Measurements from ENCODE around the gene ZNF441. TPM values are rescaled to one million over a fixed set of nuclear protein-coding genes. Genes with fewer than 3 reads are reported as not detected.

Gene ZNF441
- total and polyA plus RNA-seq, 10 of the 15 experiments (the other 5 are each of a cell fraction or from before 2014, with no cell fraction given): 1.0 to 9.4 (median 4.3) TPM

- Histone ChIP-seq H2AFZ (ENCODE audit: control insufficient read depth, low read depth, low read length) (no peak overlapping the region), H3K27ac (ENCODE audit: control insufficient read depth, insufficient read depth) (no peak overlapping the region), H3K4me3 (no peak overlapping the region), H3K9ac (ENCODE audit: control insufficient read depth, insufficient read depth, low read length) (no peak overlapping the region), H4K20me1 (ENCODE audit: control insufficient read depth, insufficient read depth) (no peaks in the 10 kb centered on the region), H3K4me1 (ENCODE audit: control insufficient read depth, insufficient read depth, low read length) (peaks cover 3% of the 10 kb centered on the region), H3K4me2 (ENCODE audit: control insufficient read depth, insufficient read depth) (no peak overlapping the region), H3K79me2 (ENCODE audit: control insufficient read depth, insufficient read depth, low read length) (peaks cover 11% of the 10 kb centered on the region), H3K27me3 (replicated peaks in 1 of 2; ENCODE audit: control insufficient read depth in 2 of 2, insufficient read depth in 2 of 2, low read length in 1 of 2) (no peaks in the 10 kb centered on the region), H3K36me3 (ENCODE audit: control insufficient read depth in 2 of 2, insufficient read depth in 2 of 2, low read length in 1 of 2) (no peaks in the 10 kb centered on the region), H3K9me3 (replicated peaks; ENCODE audit: control insufficient read depth, insufficient read depth, low read length) (no peaks in the 10 kb centered on the region; the same call in none of the 3 replicates)
- RAD21 ChIA-PET (ENCODE audit: unreplicated experiment): no interaction called here
- no TSS peak for BruUV-seq (replicated peaks)
- DNase-seq (ENCODE audit: low read depth, low spot score): no peak
- POLR2A ChIA-PET: no interaction called here
- no peak for ATAC-seq
- 100% methylated on average over 1 of the region's 1 CpG for WGBS (ENCODE audit: insufficient coverage, insufficient replicate concordance, low lambda C conversion rate, missing lambda C conversion rate)
- no peak for FAIRE-seq
- SMC1A ChIA-PET (ENCODE audit: uncharacterized antibody, unreplicated experiment): no interaction called here
- CTCF ChIA-PET: no interaction called here
- in situ Hi-C loops (cut with MboI): no loop called here
- intact Hi-C loops (cut with micrococcal nuclease; ENCODE audit: unreplicated experiment): no loop called here
- no peak for TF ChIP-seq SP1 (IDR thresholded peaks at IDR 0.05; ENCODE audit: low read depth, low read length)
- no peak for TF ChIP-seq CBX3 (IDR thresholded peaks at IDR 0.05; ENCODE audit: borderline replicate concordance, low read depth)
- TF ChIP-seq IRF4 (IDR thresholded peaks at IDR 0.05; ENCODE audit: low read depth, low read length): no peak
- TF ChIP-seq ZZZ3 (IDR thresholded peaks at IDR 0.05; ENCODE audit: control insufficient read depth, insufficient read length, low read depth): no peak
- no peak for TF ChIP-seq ZNF24 (IDR thresholded peaks at IDR 0.05)
- no peak for TF ChIP-seq EGR1 (IDR thresholded peaks at IDR 0.05; ENCODE audit: borderline replicate concordance in 1 of 2, low read depth in 2 of 2, low read length in 2 of 2)
- no peak for TF ChIP-seq ETV6 (conservative IDR thresholded peaks at IDR 0.05 in 1 of 2, IDR thresholded peaks at IDR 0.05 in 1 of 2; ENCODE audit: borderline replicate concordance in 1 of 2, low read depth in 1 of 2)
- no peak for TF ChIP-seq CBFB (IDR thresholded peaks at IDR 0.05; ENCODE audit: low read depth)
- no peak for TF ChIP-seq RCOR1 (conservative IDR thresholded peaks at IDR 0.05; ENCODE audit: low read depth, low read length)
- TF ChIP-seq, protein P1, sequence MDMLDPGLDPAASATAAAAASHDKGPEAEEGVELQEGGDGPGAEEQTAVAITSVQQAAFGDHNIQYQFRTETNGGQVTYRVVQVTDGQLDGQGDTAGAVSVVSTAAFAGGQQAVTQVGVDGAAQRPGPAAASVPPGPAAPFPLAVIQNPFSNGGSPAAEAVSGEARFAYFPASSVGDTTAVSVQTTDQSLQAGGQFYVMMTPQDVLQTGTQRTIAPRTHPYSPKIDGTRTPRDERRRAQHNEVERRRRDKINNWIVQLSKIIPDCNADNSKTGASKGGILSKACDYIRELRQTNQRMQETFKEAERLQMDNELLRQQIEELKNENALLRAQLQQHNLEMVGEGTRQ (IDR thresholded peaks at IDR 0.05; ENCODE audit: borderline replicate concordance, low read depth, low read length): no peak
- no peak for TF ChIP-seq SKIL (IDR thresholded peaks at IDR 0.05; ENCODE audit: low read depth, poor library complexity, severe bottlenecking)
- no peak for TF ChIP-seq ZSCAN29 (IDR thresholded peaks at IDR 0.05)
- TF ChIP-seq, protein P2, sequence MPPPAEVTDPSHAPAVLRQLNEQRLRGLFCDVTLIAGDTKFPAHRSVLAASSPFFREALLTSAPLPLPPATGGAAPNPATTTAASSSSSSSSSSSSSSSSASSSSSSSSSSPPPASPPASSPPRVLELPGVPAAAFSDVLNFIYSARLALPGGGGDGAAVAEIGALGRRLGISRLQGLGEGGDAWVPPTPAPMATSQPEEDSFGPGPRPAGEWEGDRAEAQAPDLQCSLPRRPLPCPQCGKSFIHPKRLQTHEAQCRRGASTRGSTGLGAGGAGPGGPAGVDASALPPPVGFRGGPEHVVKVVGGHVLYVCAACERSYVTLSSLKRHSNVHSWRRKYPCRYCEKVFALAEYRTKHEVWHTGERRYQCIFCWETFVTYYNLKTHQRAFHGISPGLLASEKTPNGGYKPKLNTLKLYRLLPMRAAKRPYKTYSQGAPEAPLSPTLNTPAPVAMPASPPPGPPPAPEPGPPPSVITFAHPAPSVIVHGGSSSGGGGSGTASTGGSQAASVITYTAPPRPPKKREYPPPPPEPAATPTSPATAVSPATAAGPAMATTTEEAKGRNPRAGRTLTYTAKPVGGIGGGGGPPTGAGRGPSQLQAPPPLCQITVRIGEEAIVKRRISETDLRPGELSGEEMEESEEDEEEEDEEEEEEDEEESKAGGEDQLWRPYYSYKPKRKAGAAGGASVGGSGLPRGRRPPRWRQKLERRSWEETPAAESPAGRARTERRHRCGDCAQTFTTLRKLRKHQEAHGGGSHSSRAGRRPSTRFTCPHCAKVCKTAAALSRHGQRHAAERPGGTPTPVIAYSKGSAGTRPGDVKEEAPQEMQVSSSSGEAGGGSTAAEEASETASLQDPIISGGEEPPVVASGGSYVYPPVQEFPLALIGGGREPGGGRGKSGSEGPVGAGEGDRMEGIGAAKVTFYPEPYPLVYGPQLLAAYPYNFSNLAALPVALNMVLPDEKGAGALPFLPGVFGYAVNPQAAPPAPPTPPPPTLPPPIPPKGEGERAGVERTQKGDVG (CRISPR knock-in tag; IDR thresholded peaks at IDR 0.05): no peak
- TF ChIP-seq, protein P3, sequence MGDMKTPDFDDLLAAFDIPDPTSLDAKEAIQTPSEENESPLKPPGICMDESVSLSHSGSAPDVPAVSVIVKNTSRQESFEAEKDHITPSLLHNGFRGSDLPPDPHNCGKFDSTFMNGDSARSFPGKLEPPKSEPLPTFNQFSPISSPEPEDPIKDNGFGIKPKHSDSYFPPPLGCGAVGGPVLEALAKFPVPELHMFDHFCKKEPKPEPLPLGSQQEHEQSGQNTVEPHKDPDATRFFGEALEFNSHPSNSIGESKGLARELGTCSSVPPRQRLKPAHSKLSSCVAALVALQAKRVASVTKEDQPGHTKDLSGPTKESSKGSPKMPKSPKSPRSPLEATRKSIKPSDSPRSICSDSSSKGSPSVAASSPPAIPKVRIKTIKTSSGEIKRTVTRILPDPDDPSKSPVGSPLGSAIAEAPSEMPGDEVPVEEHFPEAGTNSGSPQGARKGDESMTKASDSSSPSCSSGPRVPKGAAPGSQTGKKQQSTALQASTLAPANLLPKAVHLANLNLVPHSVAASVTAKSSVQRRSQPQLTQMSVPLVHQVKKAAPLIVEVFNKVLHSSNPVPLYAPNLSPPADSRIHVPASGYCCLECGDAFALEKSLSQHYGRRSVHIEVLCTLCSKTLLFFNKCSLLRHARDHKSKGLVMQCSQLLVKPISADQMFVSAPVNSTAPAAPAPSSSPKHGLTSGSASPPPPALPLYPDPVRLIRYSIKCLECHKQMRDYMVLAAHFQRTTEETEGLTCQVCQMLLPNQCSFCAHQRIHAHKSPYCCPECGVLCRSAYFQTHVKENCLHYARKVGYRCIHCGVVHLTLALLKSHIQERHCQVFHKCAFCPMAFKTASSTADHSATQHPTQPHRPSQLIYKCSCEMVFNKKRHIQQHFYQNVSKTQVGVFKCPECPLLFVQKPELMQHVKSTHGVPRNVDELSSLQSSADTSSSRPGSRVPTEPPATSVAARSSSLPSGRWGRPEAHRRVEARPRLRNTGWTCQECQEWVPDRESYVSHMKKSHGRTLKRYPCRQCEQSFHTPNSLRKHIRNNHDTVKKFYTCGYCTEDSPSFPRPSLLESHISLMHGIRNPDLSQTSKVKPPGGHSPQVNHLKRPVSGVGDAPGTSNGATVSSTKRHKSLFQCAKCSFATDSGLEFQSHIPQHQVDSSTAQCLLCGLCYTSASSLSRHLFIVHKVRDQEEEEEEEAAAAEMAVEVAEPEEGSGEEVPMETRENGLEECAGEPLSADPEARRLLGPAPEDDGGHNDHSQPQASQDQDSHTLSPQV (IDR thresholded peaks at IDR 0.05): no peak
Observed at GRCh38 chr19:11763611-11764010, 3.2 kb upstream of the ZNF441 start.
